H4 (cell line): ENCODE results near the gene ARHGDIB. TPM values are rescaled to one million over a fixed set of nuclear protein-coding genes. Genes with fewer than 3 reads are reported as not detected.

Source experiments
- DNase-seq: peaks from one replicate; pipeline ENCODE4 v3.0.0-alpha.2; 2015; ENCODE audit warnings: low spot score
- total RNA-seq: library from RNA; depleted of rRNA; stranded (reverse); fragments of >200 nt; shearing (Covaris generic); gene quantifications from 2 replicates; pipeline ENCODE4 v1.2.3, GENCODE V29; 2014; rRNA removed

The ARHGDIB gene
- total RNA-seq: 5.8 and 15.1 TPM in 2 replicates

- no peak for DNase-seq
Observed at GRCh38 chr12:14961466-14962152, at the start of gene ARHGDIB. ARHGDIB (minus strand) TSS chr12:14961601; CDS start chr12:14950712, 10,889 bp downstream.

- peak; percentile 17 for DNase-seq
Observed at GRCh38 chr12:15011162-15011561, 49.8 kb upstream of the ARHGDIB start.

- DNase-seq: no peak
Observed at GRCh38 chr12:15007551-15007950, 46.1 kb upstream of the ARHGDIB start.

GRCh38 chr12:15005064-15005463 lies 43.7 kb upstream of the ARHGDIB start:
- DNase-seq: no peak

- DNase-seq: no peak
Observed at GRCh38 chr12:15004421-15004820, 43.0 kb upstream of the ARHGDIB start.

GRCh38 chr12:15001733-15002382 lies 40.5 kb upstream of the ARHGDIB start:
- peak; percentile 15 for DNase-seq

- no peak for DNase-seq
Observed at GRCh38 chr12:15000575-15000974, 39.2 kb upstream of the ARHGDIB start.

- DNase-seq: no peak
Observed at GRCh38 chr12:14999695-15000365, 38.4 kb upstream of the ARHGDIB start.

GRCh38 chr12:14999021-14999694 lies 37.8 kb upstream of the ARHGDIB start:
- no peak for DNase-seq

- no peak for DNase-seq
Observed at GRCh38 chr12:14997998-14998397, 36.6 kb upstream of the ARHGDIB start.

GRCh38 chr12:14995583-14996425 lies 34.4 kb upstream of the ARHGDIB start:
- DNase-seq: peak; percentile 73

GRCh38 chr12:14994610-14995009 lies 33.2 kb upstream of the ARHGDIB start:
- peak; percentile 24 for DNase-seq

GRCh38 chr12:14993537-14994266 lies 32.3 kb upstream of the ARHGDIB start:
- DNase-seq: peak; percentile 33

- DNase-seq: no peak
Observed at GRCh38 chr12:14993117-14993516, 31.7 kb upstream of the ARHGDIB start.

GRCh38 chr12:14992673-14993072 lies 31.3 kb upstream of the ARHGDIB start:
- no peak for DNase-seq

- DNase-seq: no peak
Observed at GRCh38 chr12:14991069-14991468, 29.7 kb upstream of the ARHGDIB start.

- DNase-seq: no peak
Observed at GRCh38 chr12:14989790-14990189, 28.4 kb upstream of the ARHGDIB start.

GRCh38 chr12:14988035-14988434 lies 26.6 kb upstream of the ARHGDIB start:
- DNase-seq: no peak

- no peak for DNase-seq
Observed at GRCh38 chr12:14986449-14986848, 25.0 kb upstream of the ARHGDIB start.

GRCh38 chr12:14984766-14985285 lies 23.4 kb upstream of the ARHGDIB start:
- no peak for DNase-seq
